ENCODE data around the gene WBP1. TPM values are rescaled to one million over a fixed set of nuclear protein-coding genes. Genes with fewer than 3 reads are reported as not detected.

The WBP1 gene
- total RNA-seq, 1 donor from 2014 or later, result 96.1 TPM

DNA sequence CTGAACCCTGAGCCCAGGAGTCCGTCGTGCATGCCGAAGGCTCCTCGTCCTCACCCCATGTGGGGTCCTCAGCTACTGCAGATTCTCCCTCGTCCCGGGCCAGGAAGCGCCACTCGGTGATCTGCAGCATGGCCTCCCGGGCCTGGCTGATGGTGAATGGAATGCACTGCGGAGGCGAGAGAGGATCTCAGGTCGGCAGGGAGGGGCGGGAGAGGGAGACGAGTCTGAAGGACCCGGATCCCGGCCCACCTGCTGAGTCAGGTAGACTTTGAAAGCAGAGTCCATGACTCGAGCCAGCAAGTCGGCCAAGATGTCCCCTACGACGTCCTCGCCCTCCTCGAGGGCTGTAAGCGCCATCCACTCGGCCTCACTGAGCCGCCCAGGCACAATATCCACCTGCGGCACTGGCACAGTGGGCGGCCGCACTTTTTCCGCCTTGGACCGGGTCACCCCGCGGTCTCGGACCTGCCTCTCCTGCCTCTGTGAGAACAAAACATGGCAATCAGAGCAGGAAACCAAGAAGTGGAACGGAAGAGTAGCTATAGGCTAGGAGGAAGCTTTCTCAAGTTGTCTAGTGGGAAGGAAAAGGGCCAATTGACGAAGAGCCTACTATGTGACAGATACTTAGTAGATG, 42.4 kb upstream of the WBP1 start:
- TF ChIP-seq, protein P1, sequence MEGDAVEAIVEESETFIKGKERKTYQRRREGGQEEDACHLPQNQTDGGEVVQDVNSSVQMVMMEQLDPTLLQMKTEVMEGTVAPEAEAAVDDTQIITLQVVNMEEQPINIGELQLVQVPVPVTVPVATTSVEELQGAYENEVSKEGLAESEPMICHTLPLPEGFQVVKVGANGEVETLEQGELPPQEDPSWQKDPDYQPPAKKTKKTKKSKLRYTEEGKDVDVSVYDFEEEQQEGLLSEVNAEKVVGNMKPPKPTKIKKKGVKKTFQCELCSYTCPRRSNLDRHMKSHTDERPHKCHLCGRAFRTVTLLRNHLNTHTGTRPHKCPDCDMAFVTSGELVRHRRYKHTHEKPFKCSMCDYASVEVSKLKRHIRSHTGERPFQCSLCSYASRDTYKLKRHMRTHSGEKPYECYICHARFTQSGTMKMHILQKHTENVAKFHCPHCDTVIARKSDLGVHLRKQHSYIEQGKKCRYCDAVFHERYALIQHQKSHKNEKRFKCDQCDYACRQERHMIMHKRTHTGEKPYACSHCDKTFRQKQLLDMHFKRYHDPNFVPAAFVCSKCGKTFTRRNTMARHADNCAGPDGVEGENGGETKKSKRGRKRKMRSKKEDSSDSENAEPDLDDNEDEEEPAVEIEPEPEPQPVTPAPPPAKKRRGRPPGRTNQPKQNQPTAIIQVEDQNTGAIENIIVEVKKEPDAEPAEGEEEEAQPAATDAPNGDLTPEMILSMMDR (IDR thresholded peaks at IDR 0.05), result no peak
- Mint-ChIP-seq H3K36me3 (ENCODE audit: unreplicated experiment) (no peaks in the 10 kb centered on the region), H3K27ac (ENCODE audit: unreplicated experiment) (no peak overlapping the region), H3K27me3 (ENCODE audit: unreplicated experiment) (peaks cover 6% of the 10 kb centered on the region), H3K9me3 (ENCODE audit: unreplicated experiment) (no peaks in the 10 kb centered on the region), H3K4me1 (ENCODE audit: unreplicated experiment) (no peaks in the 10 kb centered on the region), H3K4me3 (ENCODE audit: unreplicated experiment) (no peak overlapping the region)
- no peak for DNase-seq (ENCODE audit: extremely low spot score, unreplicated experiment)

DNA sequence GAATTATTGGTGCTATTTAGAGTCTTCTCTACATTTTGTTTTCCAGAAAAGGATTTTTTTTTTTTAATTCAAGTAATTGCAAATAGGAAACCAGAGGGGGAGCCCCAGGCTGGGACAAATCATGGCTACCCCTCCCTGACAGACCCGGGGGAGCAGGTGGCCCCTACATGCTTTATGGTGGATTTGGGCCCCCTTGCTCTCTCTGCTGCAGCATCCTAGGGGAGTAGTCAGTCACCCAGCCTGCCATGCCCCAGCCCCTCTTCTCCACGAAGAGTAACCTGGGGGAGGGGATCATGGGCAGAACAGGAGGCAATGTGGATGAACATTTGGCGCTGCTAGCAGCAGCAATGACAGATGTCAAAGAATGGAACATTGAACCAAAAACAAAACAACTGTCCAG, 41.5 kb upstream of the WBP1 start:
- no peak overlapping the region for H3K27ac Mint-ChIP-seq (ENCODE audit: unreplicated experiment)
- H3K36me3 Mint-ChIP-seq (ENCODE audit: unreplicated experiment), result no peaks in the 10 kb centered on the region
- peaks cover 4% of the 10 kb centered on the region for H3K27me3 Mint-ChIP-seq (ENCODE audit: unreplicated experiment)
- no peak for DNase-seq (ENCODE audit: extremely low spot score, unreplicated experiment)
- H3K4me1 Mint-ChIP-seq (ENCODE audit: unreplicated experiment), result peaks cover 5% of the 10 kb centered on the region
- no peaks in the 10 kb centered on the region for H3K9me3 Mint-ChIP-seq (ENCODE audit: unreplicated experiment)
- TF ChIP-seq, protein P1 (IDR thresholded peaks at IDR 0.05), result peak; percentile 12
- no peak overlapping the region for H3K4me3 Mint-ChIP-seq (ENCODE audit: unreplicated experiment)

DNA sequence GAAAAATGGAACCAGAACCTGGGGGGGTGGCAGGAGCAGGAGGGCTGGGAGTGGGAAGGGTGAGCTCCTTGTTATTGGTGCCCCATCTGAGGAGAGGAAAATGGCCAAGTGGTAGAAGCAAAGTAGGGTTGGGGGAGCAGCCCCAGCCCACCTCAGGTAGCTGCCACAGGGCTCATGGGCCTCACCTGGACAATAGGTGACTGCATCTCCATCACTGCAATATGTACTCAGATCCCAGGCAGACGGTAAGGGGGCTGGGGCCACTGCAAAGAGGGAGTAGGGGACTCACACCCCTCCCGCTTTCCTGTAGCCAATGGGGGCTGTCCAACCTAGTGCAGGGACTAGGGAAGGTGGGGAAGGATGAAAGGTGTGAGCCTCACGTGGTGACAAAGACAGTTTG, 41.0 kb upstream of the WBP1 start:
- Mint-ChIP-seq H3K9me3 (ENCODE audit: unreplicated experiment) (no peaks in the 10 kb centered on the region), H3K27me3 (ENCODE audit: unreplicated experiment) (peaks cover 4% of the 10 kb centered on the region), H3K4me3 (ENCODE audit: unreplicated experiment) (no peak overlapping the region), H3K4me1 (ENCODE audit: unreplicated experiment) (peaks cover 8% of the 10 kb centered on the region), H3K27ac (ENCODE audit: unreplicated experiment) (no peak overlapping the region), H3K36me3 (ENCODE audit: unreplicated experiment) (no peaks in the 10 kb centered on the region)
- TF ChIP-seq, protein P1 (IDR thresholded peaks at IDR 0.05), result no peak
- no peak for DNase-seq (ENCODE audit: extremely low spot score, unreplicated experiment)

GRCh38 chr2:74417763-74418162, 40.5 kb upstream of the WBP1 start:
- TF ChIP-seq, protein P1 (IDR thresholded peaks at IDR 0.05), result no peak
- Mint-ChIP-seq H3K36me3 (ENCODE audit: unreplicated experiment) (no peaks in the 10 kb centered on the region), H3K27me3 (ENCODE audit: unreplicated experiment) (peaks cover 4% of the 10 kb centered on the region), H3K4me1 (ENCODE audit: unreplicated experiment) (peaks cover 8% of the 10 kb centered on the region), H3K4me3 (ENCODE audit: unreplicated experiment) (no peak overlapping the region), H3K9me3 (ENCODE audit: unreplicated experiment) (no peaks in the 10 kb centered on the region), H3K27ac (ENCODE audit: unreplicated experiment) (no peak overlapping the region)
- no peak for DNase-seq (ENCODE audit: extremely low spot score, unreplicated experiment)

DNA sequence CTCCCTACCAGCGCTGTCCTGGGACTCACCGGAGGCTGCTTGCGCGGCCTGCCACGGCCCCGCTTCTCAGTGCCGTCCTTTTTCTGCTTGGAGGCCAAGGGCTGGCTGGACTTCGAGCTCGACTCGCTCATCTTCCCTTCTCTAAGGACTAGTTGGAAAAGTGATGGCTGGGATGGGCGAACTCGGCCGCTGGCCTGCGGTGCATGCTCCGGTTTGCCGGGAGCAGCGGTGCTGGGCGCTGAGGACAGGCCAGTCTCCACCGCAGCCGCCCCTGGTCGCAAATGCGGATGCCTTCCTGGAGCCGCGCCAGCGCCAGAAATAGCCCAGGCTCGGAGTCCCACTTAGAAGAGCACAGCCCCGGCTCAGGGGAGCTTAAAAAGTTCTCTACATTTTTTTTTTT, 39.9 kb upstream of the WBP1 start:
- H3K4me3 Mint-ChIP-seq (ENCODE audit: unreplicated experiment), result no peak overlapping the region
- H3K36me3 Mint-ChIP-seq (ENCODE audit: unreplicated experiment), result no peaks in the 10 kb centered on the region
- peaks cover 8% of the 10 kb centered on the region for H3K4me1 Mint-ChIP-seq (ENCODE audit: unreplicated experiment)
- H3K27ac Mint-ChIP-seq (ENCODE audit: unreplicated experiment), result no peak overlapping the region
- TF ChIP-seq, protein P1 (IDR thresholded peaks at IDR 0.05), result no peak
- peaks cover 4% of the 10 kb centered on the region for H3K27me3 Mint-ChIP-seq (ENCODE audit: unreplicated experiment)
- H3K9me3 Mint-ChIP-seq (ENCODE audit: unreplicated experiment), result no peaks in the 10 kb centered on the region
- DNase-seq (ENCODE audit: extremely low spot score, unreplicated experiment), result no peak
